Measurements from ENCODE around the gene IMPA2.
"Not testable (repeated sequence)": the region's sequence is repeated elsewhere in the genome, so short reads cannot be mapped to it uniquely, and the experiment has no call there.

IMPA2 gene

DNA sequence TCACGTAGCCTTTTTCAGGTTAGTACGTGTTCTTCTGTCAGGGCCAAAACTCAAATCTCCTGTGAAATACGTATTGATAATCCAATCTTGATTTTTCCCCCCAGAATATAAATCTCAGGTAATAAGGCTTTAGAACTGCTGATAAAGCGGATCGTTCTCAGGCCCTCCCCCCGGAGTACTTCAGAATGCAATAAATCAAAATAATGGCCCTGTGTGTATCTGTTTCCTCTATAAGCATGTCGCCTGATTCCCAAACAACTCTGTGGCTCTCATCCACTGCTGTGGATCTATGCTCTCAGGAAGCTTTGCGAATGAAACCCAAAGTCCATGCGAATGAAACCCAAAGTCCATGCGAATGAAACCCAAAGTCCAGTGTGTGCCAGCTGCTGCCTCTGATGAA lies 49.4 kb downstream of the IMPA2 start:
- DNase-seq: no peak

DNA sequence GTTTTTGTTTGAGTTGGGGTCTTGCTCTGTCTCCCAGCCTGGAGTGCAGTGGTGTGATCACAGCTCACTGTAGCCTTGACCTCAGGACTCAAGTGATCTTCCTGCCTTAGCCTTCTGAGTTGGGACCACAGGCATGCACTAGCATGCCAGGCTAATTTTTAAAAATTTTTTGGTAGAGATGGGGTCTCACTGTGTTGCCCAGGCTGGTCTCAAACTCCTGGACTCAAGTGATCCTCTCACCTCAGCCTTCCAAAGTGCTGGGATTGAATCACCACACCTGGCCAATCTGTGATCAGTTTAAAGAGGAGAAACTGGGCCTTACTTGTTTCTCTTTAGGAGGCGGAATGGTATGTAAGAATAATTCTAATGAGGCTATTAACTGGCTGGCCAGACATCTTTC lies 49.9 kb downstream of the IMPA2 start:
- DNase-seq: no peak

DNA sequence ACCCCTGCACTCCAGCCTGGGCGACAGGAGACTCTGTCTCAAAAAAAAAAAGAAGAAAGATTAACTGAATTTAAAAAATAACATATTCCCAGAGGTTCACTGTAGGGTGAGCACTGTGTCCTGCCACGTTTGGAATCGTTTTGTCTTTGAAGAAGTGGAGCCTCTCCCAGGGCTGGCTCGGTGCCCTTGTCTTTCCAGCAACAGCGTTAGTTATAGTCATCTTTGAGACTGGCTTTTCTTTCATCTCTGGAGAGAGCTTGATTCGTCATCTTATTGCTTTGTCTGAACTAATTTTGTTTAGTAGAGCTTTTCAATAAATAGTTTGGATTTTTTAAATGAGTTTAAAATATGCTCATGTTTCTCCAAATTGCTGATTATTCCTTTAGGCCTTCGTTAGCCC lies 50.5 kb downstream of the IMPA2 start:
- no peak for DNase-seq

GRCh38 chr18:12032786-12033642 lies 51.7 kb downstream of the IMPA2 start:
- DNase-seq: no peak

DNA sequence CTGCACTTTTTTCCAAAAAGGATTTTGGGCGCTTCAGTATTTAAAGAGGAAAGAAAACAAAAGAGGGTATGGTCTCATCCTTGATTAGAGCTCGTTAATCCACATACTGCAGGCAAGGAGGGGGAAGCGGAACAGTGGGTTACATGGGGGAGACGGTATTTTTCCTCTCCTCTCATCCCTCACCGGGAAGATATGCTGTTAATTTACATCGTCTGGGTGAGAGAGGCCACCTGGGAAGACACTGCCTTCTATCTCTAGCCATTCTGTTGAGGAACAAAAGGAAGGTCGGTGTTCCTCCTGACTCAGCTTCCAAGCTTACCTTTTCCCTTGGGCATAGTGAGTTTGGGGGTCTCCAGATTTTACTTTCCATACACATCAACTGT lies 52.3 kb downstream of the IMPA2 start:
- no peak for DNase-seq

GRCh38 chr18:12034241-12035100 lies 53.2 kb downstream of the IMPA2 start:
- no peak for DNase-seq

GRCh38 chr18:12035481-12035880 lies 54.2 kb downstream of the IMPA2 start:
- DNase-seq: no peak

GRCh38 chr18:12036201-12036751 lies 55.0 kb downstream of the IMPA2 start:
- no peak for DNase-seq

GRCh38 chr18:12038082-12038638 lies 56.9 kb downstream of the IMPA2 start:
- no peak for DNase-seq

GRCh38 chr18:12038639-12039539 lies 57.6 kb downstream of the IMPA2 start:
- peak; percentile 55 for DNase-seq

DNA sequence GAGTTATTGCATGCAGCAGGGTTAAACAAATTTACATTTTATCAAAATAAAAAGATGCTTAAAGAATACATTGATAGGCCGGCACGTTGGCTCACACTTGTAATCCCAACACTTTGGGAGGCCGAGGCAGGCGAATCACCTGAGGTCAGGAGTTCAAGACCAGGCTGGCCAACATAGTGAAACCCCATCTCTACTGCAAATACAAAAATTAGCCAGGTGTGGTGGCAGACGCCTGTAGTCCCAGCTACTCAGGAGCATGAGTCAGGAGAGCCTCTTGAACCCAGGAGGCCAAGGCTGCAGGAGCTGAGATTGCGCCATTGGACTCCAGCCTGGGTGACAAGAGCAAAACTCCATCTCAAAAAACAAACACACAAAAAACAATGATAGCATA lies 58.2 kb downstream of the IMPA2 start:
- DNase-seq: not testable (repeated sequence)

- DNase-seq: peak; percentile 93
Observed at GRCh38 chr18:12041561-12041960, 60.3 kb downstream of the IMPA2 start.

DNA sequence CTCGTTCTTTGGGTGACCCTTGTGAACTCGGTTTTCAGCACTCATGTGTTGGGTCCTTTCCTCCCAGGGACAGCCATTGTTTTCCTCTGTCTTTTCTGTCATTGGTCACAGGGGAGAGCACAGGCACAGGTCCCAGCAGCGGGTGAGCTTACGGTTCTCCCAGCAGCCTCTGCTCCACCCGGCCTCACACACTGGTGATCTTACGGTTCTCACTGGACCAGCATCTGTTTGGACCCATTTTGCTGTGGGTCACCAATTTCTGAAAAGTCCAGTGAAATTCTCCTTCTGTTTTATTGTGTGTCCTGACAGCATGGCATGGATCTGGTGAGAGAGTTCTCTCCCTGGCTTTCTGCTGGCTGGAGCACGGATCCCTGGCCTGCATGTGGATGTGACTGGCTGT lies 62.5 kb downstream of the IMPA2 start:
- no peak for DNase-seq

GRCh38 chr18:12044591-12044990 lies 63.3 kb downstream of the IMPA2 start:
- no peak for DNase-seq

GRCh38 chr18:12046046-12046750 lies 64.9 kb downstream of the IMPA2 start:
- no peak for DNase-seq

GRCh38 chr18:12046751-12047335 lies 65.5 kb downstream of the IMPA2 start:
- no peak for DNase-seq

- DNase-seq: no peak
Observed at GRCh38 chr18:12048010-12048826, 66.9 kb downstream of the IMPA2 start.

DNA sequence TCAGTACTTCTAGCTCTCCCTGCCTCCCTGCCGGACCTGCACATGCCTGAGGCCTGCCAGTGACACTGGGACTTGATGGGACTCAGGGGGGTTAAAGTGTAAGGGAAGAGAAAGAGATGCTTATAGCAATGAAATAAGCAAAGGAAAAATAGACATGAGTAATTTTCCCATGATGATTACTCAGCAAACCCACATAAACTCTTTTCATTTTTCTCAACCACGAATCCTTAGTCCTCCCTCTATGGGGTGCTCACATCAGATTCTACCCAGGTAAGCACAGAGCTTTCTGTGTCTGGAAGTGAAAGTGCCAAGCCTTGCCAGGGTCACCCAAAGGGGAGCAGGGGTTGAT lies 67.5 kb downstream of the IMPA2 start:
- DNase-seq: peak; percentile 36

- no peak for DNase-seq
Observed at GRCh38 chr18:12049978-12050811, 68.9 kb downstream of the IMPA2 start.

DNA sequence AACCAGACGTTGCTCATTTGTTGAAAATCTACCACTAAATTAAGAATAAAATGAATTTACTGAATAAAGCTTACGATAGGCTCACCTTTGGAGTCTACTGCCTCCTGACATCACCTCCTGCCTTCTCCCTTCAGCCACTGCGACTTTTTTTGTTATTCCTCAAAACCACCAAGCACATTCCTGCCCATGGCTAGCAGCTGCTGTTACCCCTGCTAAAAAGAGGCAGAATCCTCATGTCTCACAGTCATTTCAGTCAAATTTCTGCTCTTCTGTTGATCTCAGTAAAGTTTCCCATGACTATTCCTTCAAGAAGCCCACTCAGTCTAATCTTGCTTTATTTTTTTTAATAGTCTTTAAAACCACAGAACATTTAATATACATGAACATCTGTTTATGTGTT lies 71.6 kb downstream of the IMPA2 start:
- DNase-seq: no peak

Measured in kidney glomerular epithelial cell (primary cell).